H1 (cell line): Measurements from ENCODE around the gene DOLK. TPM values are rescaled to one million over a fixed set of nuclear protein-coding genes. Genes with fewer than 3 reads are reported as not detected.

ENCODE experiments used
- CTCF ChIA-PET: fragments of 300-600 bp; sonication (Branson Sonifier 250); formaldehyde crosslinking; loops from one replicate; lab custom pipeline; 2021; ENCODE audit not compliant: partially characterized antibody; lab: Charles Lee
- POLR2A ChIA-PET: fragments of 300-600 bp; sonication (Branson Sonifier 250); formaldehyde crosslinking; loops from one replicate; lab custom pipeline; 2021; ENCODE audit warnings: inconsistent platforms; ENCODE audit not compliant: partially characterized antibody; lab: Charles Lee
- DNase-seq, 2 experiments: peaks; one replicate each; pipeline versions ENCODE4 v3.0.0 to v3.0.0-alpha.2; 2010 to 2022; ENCODE audit warnings: low spot score in 2 of 2, low read depth in 1 of 2, mixed read lengths in 1 of 2
- FAIRE-seq: peaks from 2 replicates; lab custom pipeline; 2011; peaks lifted over from hg19 to GRCh38; lab: Jason Lieb, UNC
- H2AFZ ChIP-seq: 2 replicates; pipeline ENCODE4 v1.8.1; 2012; ENCODE audit warnings: low read length, inconsistent platforms
- H2AK5ac ChIP-seq: 2 replicates; pipeline ENCODE4 v1.6.1; 2013; ENCODE audit warnings: low read depth, low read length
- H2BK120ac ChIP-seq: replicated peaks from 2 replicates; pipeline ENCODE3; 2013; ENCODE audit warnings: low read depth, low read length, inconsistent platforms
- H2BK12ac ChIP-seq: 2 replicates; pipeline ENCODE4 v1.6.1; 2013; ENCODE audit warnings: low read depth, low read length
- H2BK15ac ChIP-seq: 2 replicates; pipeline ENCODE4 v1.6.1; 2013; ENCODE audit warnings: low read length
- H2BK20ac ChIP-seq: 2 replicates; pipeline ENCODE4 v1.6.1; 2013; ENCODE audit warnings: low read length
- H2BK5ac ChIP-seq: 2 replicates; pipeline ENCODE4 v1.6.1; 2013; ENCODE audit warnings: low read depth, low read length
- H3K14ac ChIP-seq: 2 replicates; pipeline ENCODE4 v1.6.1; 2013; ENCODE audit warnings: inconsistent platforms; ENCODE audit not compliant: insufficient read length
- H3K18ac ChIP-seq: 2 replicates; pipeline ENCODE4 v1.6.1; 2013; ENCODE audit warnings: low read length; ENCODE audit errors: extremely low read depth
- H3K23ac ChIP-seq: 2 replicates; pipeline ENCODE4 v1.6.1; 2013; ENCODE audit warnings: inconsistent platforms; ENCODE audit not compliant: insufficient read length
- H3K23me2 ChIP-seq: 2 replicates; pipeline ENCODE4 v1.6.1; 2013; ENCODE audit warnings: low read depth, low read length
- H3K27ac ChIP-seq: 2 replicates; pipeline ENCODE4 v1.6.1; 2011; ENCODE audit warnings: low read depth, low read length, inconsistent platforms
- H3K27me3 ChIP-seq, 4 experiments: replicated peaks in 1 of 4; 1 replicate in 1 of 4; 2 replicates in 3 of 4; pipeline versions ENCODE4 v1.6.1 to v1.8.1; 2011 to 2013; ENCODE audit warnings: low read length in 3 of 4, mild to moderate bottlenecking in 3 of 4, inconsistent platforms in 2 of 4, mixed read lengths in 2 of 4, moderate library complexity in 1 of 4; ENCODE audit not compliant: control insufficient read depth in 3 of 4, insufficient read depth in 3 of 4; ENCODE audit errors: extremely low read depth in 1 of 4
- H3K36me3 ChIP-seq, 4 experiments: 2 replicates each; pipeline versions ENCODE4 v1.6.1 to v1.8.1; 2011 to 2013; ENCODE audit warnings: mild to moderate bottlenecking in 4 of 4, low read length in 3 of 4, moderate library complexity in 2 of 4, control low read depth in 1 of 4, inconsistent platforms in 1 of 4; ENCODE audit not compliant: insufficient read depth in 4 of 4, control insufficient read depth in 2 of 4
- H3K4ac ChIP-seq: replicated peaks from 2 replicates; pipeline ENCODE3; 2013; ENCODE audit warnings: low read length, low read depth, mixed read lengths, inconsistent platforms; ENCODE audit not compliant: insufficient read length
- H3K4me1 ChIP-seq, 4 experiments: replicated peaks in 1 of 4; 1 replicate in 1 of 4; 2 replicates in 3 of 4; pipeline versions ENCODE4 v1.6.1 to v1.8.1; 2011 to 2013; ENCODE audit warnings: low read length in 3 of 4, inconsistent platforms in 2 of 4, mixed read lengths in 1 of 4; ENCODE audit not compliant: insufficient read depth in 4 of 4, control insufficient read depth in 3 of 4
- H3K4me2 ChIP-seq, 2 experiments: 2 replicates each; pipeline versions ENCODE4 v1.6.1 to v1.8.1; 2011 to 2013; ENCODE audit warnings: low read depth in 2 of 2, low read length in 2 of 2, control low read depth in 1 of 2, inconsistent platforms in 1 of 2, mild to moderate bottlenecking in 1 of 2; ENCODE audit not compliant: insufficient read depth in 1 of 2
- H3K4me3 ChIP-seq, 4 experiments: fragments of 200-600, 300-600 bp in 1 of 4; sonication (generic), shearing (Covaris generic), sonication (Bioruptor Twin) in 1 of 4; 2 replicates each; pipeline versions ENCODE4 v1.5.1 to v1.8.1; 2011 to 2016; ENCODE audit warnings: low read length in 4 of 4, low read depth in 3 of 4, control low read depth in 2 of 4, inconsistent platforms in 2 of 4, mild to moderate bottlenecking in 2 of 4, mixed read lengths in 1 of 4, moderate library complexity in 1 of 4; ENCODE audit not compliant: insufficient read depth in 2 of 4; ENCODE audit errors: extremely low read depth in 1 of 4
- H3K56ac ChIP-seq: replicated peaks from 2 replicates; pipeline ENCODE3; 2013; ENCODE audit warnings: low read depth, mild to moderate bottlenecking, mixed read lengths, low read length, inconsistent platforms; ENCODE audit not compliant: insufficient read length
- H3K79me1 ChIP-seq: 2 replicates; pipeline ENCODE4 v1.6.1; 2013; ENCODE audit warnings: low read depth, low read length, control low read depth
- H3K79me2 ChIP-seq, 2 experiments: 2 replicates each; pipeline versions ENCODE4 v1.6.1 to v1.8.1; 2012 to 2013; ENCODE audit warnings: low read length in 2 of 2, mild to moderate bottlenecking in 2 of 2, inconsistent platforms in 1 of 2; ENCODE audit not compliant: insufficient read depth in 2 of 2, control insufficient read depth in 1 of 2
- H3K9ac ChIP-seq, 4 experiments: replicated peaks in 1 of 4; 1 replicate in 1 of 4; 2 replicates in 3 of 4; pipeline versions ENCODE4 v1.6.1 to v1.8.1; 2011 to 2013; ENCODE audit warnings: low read depth in 3 of 4, low read length in 3 of 4, control low read depth in 2 of 4, mild to moderate bottlenecking in 2 of 4, moderate library complexity in 2 of 4, inconsistent platforms in 1 of 4; ENCODE audit errors: extremely low read depth in 1 of 4
- H3K9me3 ChIP-seq, 2 experiments: 2 replicates each; pipeline versions ENCODE4 v1.6.1 to v1.8.1; 2012 to 2013; ENCODE audit warnings: mild to moderate bottlenecking in 2 of 2, moderate library complexity in 2 of 2, control low read depth in 1 of 2, inconsistent platforms in 1 of 2, low read depth in 1 of 2, low read length in 1 of 2, mixed read lengths in 1 of 2; ENCODE audit not compliant: insufficient read depth in 2 of 2
- H4K20me1 ChIP-seq, 2 experiments: replicated peaks in 1 of 2; 2 replicates each; pipeline versions ENCODE3 to v1.8.1; 2011 to 2013; ENCODE audit warnings: inconsistent platforms in 2 of 2, low read length in 2 of 2, mild to moderate bottlenecking in 1 of 2; ENCODE audit not compliant: insufficient read depth in 2 of 2, control insufficient read depth in 1 of 2
- H4K5ac ChIP-seq: 2 replicates; pipeline ENCODE4 v1.6.1; 2013; ENCODE audit warnings: low read length, low read depth, mixed read lengths, inconsistent platforms; ENCODE audit not compliant: insufficient read length
- H4K8ac ChIP-seq: 2 replicates; pipeline ENCODE4 v1.8.0; 2013; ENCODE audit warnings: mild to moderate bottlenecking, moderate library complexity, low read length, inconsistent platforms; ENCODE audit not compliant: insufficient read depth; ENCODE audit errors: extremely low read depth
- H4K91ac ChIP-seq: replicated peaks from 2 replicates; pipeline ENCODE3; 2013; ENCODE audit warnings: low read length, mixed read lengths, inconsistent platforms; ENCODE audit not compliant: insufficient read length
- CBX8 ChIP-seq: fragments of 300-800, 300-1000 bp; sonication (generic); IDR thresholded peaks from 2 replicates; pipeline ENCODE4 v1.7.1; 2016; ENCODE audit warnings: low read depth, low read length, borderline replicate concordance
- HDAC2 ChIP-seq, 2 experiments: fragments of 300-600 bp in 1 of 2; sonication (generic) in 1 of 2; IDR thresholded peaks; 2 replicates each; pipeline ENCODE4 v1.6.1; 2011 to 2012; ENCODE audit warnings: low read depth in 2 of 2, low read length in 2 of 2, mild to moderate bottlenecking in 2 of 2, moderate library complexity in 2 of 2, borderline replicate concordance in 1 of 2, inconsistent platforms in 1 of 2
- SRF ChIP-seq: IDR thresholded peaks from 2 replicates; pipeline ENCODE4 v1.6.1; 2011; ENCODE audit warnings: mild to moderate bottlenecking, low read depth, low read length, moderate library complexity
- TAF1 ChIP-seq: IDR thresholded peaks from 2 replicates; pipeline ENCODE4 v1.6.1; 2011; ENCODE audit warnings: mild to moderate bottlenecking, low read depth, low read length
- ZNF274 ChIP-seq: IDR thresholded peaks from 2 replicates; pipeline ENCODE4 v1.7.0; 2012; ENCODE audit warnings: low read length, borderline replicate concordance; ENCODE audit errors: extremely low read depth
- WGBS, 2 experiments: shearing (Covaris generic) in 1 of 2; methylation state at CpG; one replicate each; pipeline versions ENCODE4 v1.1.6 to v1.1.7; 2013 to 2015; ENCODE audit warnings: low lambda C conversion rate in 2 of 2, mixed read lengths in 2 of 2, inconsistent platforms in 1 of 2, low coverage in 1 of 2, missing lambda C conversion rate in 1 of 2; ENCODE audit not compliant: insufficient replicate concordance in 2 of 2, insufficient coverage in 1 of 2, insufficient read length in 1 of 2; ENCODE audit errors: extremely low coverage in 1 of 2, missing lambda C conversion rate in 1 of 2; 5-methylcytosine and 5-hydroxymethylcytosine counted together
- polyA plus RNA-seq, 7 experiments: library from polyadenylated mRNA; depleted of rRNA in 3 of 7; stranded (reverse) in 5 of 7; unstranded in 2 of 7; fragments of >200 nt in 5 of 7; fragments of 200-250 nt in 2 of 7; gene quantifications; 1 replicate in 5 of 7; 2 replicates in 1 of 7; 4 replicates in 1 of 7; pipeline versions ENCODE4 v1.2.1 to v1.2.3, GENCODE V29; 2011 to 2013; ENCODE audit warnings: missing spikeins in 2 of 7, mixed read lengths in 2 of 7
- total RNA-seq: library from RNA; stranded (reverse); fragmentation: NEBNext Ultra II Directional; extraction: Animal tissue kit (Norgen Biotek cat#: 25700); gene quantifications from 2 replicates; pipeline ENCODE4 v1.2.1, GENCODE V29; 2021

DOLK gene
- total and polyA plus RNA-seq, 2 of the 8 experiments (the other 6 are each of a cell fraction or from before 2014, with no cell fraction given), result 17.2 to 44.3 TPM

DNA sequence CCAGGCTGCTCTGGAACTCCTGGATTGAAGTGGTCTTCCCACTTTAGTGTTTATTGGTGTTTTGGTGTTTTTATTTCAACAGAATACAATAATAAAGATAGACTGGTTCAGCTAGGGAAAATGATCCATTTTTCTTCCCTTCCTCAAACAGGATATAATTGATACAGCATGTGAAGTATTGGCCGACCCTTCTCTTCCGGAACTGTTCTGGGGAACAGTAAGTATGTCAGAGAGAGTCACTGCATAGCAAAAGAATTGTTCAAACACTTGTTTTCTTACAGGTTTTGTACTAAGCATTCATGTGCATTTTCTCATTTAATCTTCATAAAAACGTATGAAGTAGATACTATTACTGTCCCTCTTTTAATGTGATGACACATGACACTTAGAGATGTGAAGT, 31.7 kb upstream of the DOLK start:
- peaks cover 34 to 73% (median 54%) of the 10 kb centered on the region in 4 experiments for H3K36me3 ChIP-seq
- H3K79me1 ChIP-seq, result no peaks in the 10 kb centered on the region
- no peak overlapping the region for H3K27ac ChIP-seq
- no peaks in the 10 kb centered on the region for H3K4me1 ChIP-seq
- H3K9ac ChIP-seq, result no peak overlapping the region
- DNase-seq (no peak), FAIRE-seq (no peak)
- H2BK15ac ChIP-seq, result no peak overlapping the region
- H3K79me2 ChIP-seq, result no peaks in the 10 kb centered on the region
- no peak overlapping the region for H3K23ac ChIP-seq
- no peak overlapping the region for H2BK20ac ChIP-seq
- WGBS, 2 experiments, result 94% methylated on average over 3 of the region's 3 CpGs; no CpG with 5 or more reads in 1 of the 2 experiments
- H2AK5ac ChIP-seq, result no peak overlapping the region
- H3K4me2 ChIP-seq, result no peak overlapping the region
- no peaks in the 10 kb centered on the region for H4K20me1 ChIP-seq
- H3K4me3 ChIP-seq, result no peak overlapping the region
- no peak overlapping the region for H2BK5ac ChIP-seq
- ChIA-PET CTCF (no interaction called here), POLR2A (no interaction called here)
- no peak overlapping the region for H4K8ac ChIP-seq
- no peaks in the 10 kb centered on the region for H3K9me3 ChIP-seq
- H3K23me2 ChIP-seq, result no peaks in the 10 kb centered on the region
- no peak overlapping the region for H3K4ac ChIP-seq
- TF ChIP-seq ZNF274 (no peak), HDAC2 (IDR thresholded peaks at IDR 0.05; ENCODE audit: borderline replicate concordance in 1 of 2, low read depth in 2 of 2, low read length in 2 of 2) (no peak), CBX8 (no peak), SRF (no peak), TAF1 (no peak)
- TF ChIP-seq, all 59 proteins: peak for 0
- Histone ChIP-seq H2BK12ac (no peak overlapping the region), H3K56ac (no peak overlapping the region), H3K14ac (no peak overlapping the region), H4K5ac (no peak overlapping the region), H3K27me3 (no peaks in the 10 kb centered on the region), H4K91ac (no peak overlapping the region), H2BK120ac (no peak overlapping the region), H3K18ac (no peak overlapping the region), H2AFZ (no peak overlapping the region)
